ENCODE data around the gene CEP83.
A peak's percentile ranks its signal among the peaks of the same experiment; 100 is the strongest.

The CEP83 gene

GRCh38 chr12:94299846-94300245, 159.8 kb downstream of the CEP83 start:
- DNase-seq, result no peak

- no peak for DNase-seq
These were observed 161.7 kb downstream of the CEP83 start for GRCh38 chr12:94297876-94298505.

DNA sequence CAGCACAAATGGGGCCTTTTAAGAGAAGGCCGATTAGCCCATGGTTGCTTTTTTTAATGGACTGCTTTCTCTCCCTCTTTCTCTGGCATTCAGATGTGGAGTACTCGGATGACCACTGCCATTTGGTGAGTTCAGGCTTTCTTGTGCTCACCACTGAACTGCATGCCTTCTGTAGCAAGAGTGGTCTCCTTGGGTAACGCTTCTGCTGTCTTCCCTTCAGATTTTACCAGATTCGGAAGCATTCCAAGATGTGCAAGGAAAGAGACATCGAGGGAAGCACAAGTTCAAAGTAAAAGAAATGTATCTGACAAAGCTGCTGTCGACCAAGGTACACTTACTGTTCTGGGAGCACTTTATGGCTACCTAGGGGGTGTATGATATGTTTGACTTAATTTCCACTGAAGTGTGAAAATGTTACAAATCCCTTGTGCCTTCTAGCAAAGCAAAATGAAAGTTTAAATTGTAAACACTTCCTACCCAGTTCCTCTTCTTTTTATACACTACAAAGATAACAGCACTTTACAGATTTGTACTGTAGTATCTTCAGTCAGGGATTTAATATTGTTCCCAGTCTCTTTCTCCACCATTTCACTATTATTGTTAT, 162.5 kb downstream of the CEP83 start:
- DNase-seq, result no peak

GRCh38 chr12:94290353-94290752, 169.3 kb downstream of the CEP83 start:
- DNase-seq, result no peak

- DNase-seq, result no peak
These were observed 170.0 kb downstream of the CEP83 start for GRCh38 chr12:94289461-94290312.

- no peak for DNase-seq
These were observed 172.4 kb downstream of the CEP83 start for GRCh38 chr12:94287245-94287628.

DNA sequence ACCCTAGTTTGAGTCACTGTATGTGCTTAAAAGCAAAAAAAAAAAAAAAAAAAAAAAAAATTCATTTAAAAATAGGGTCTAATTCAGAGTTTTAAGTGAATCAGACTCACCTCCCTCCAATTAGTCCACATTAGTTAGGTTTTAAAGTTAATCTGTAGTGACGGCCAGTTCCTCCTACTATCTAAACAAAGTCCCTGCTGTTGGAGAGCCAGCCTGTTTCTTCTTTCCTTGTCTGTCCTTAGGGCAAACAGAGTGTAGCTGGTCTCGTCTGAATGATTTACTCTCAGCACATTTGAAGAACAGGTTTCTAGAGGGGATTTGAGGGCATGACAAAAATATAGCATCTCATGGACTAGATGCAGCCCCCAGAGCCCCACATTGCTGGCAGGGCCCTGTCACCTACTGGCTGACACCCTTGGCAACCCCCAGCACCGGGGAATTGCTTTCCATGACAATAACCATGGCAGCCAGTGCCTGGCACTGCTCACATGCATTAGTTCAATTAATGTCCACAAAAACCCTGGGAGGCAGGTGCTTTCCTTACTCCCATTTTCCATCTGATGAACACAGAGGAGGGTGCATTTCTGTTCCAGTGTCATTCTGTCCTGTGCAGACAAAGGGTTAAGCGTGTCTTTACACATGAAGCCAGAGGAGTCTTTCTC, 173.0 kb downstream of the CEP83 start:
- DNase-seq, result no peak

- DNase-seq, result no peak
These were observed 173.6 kb downstream of the CEP83 start for GRCh38 chr12:94285943-94286582.

DNA sequence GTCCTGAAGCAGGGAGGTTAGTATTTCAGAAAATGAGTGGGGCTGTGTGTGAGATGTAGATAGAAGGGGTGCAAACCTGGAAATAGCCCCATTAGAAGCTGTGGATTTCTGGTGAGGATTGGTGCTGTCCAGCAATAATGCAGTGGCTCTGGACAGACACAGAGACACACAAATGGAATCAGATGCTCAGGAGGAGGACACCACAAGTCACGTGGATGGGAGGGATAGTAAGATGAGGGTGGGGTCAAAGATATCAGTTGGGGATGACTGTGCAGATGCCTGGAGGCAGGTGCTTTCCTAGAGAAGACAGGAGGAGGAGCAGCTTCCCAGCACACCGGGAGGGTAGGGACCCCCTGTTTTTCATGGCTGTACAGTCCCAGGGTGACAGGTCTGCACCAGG, 174.8 kb downstream of the CEP83 start:
- no peak for DNase-seq

- DNase-seq, result no peak
These were observed 175.6 kb downstream of the CEP83 start for GRCh38 chr12:94284046-94284445.

DNA sequence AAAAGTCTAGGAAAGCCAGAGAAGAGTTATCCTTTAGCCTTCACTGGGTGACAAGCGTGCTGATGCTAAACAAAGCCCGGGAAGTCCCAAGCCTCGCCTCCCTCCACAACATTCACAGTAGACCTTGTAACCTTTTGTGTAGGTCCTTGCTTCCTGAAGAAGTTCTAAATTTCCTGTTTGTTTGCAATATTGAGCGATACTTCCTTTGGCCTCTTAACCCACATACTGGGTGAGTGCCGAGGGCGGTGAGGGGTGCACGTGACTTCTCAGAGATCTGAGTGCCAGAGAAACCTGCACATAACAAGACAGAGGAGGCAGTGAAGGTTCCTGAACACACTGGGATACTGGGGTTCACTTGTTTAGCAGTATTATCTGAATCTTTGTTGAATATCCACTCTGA, 177.0 kb downstream of the CEP83 start:
- no peak for DNase-seq

GRCh38 chr12:94280063-94280462, 179.6 kb downstream of the CEP83 start:
- DNase-seq, result no peak

DNA sequence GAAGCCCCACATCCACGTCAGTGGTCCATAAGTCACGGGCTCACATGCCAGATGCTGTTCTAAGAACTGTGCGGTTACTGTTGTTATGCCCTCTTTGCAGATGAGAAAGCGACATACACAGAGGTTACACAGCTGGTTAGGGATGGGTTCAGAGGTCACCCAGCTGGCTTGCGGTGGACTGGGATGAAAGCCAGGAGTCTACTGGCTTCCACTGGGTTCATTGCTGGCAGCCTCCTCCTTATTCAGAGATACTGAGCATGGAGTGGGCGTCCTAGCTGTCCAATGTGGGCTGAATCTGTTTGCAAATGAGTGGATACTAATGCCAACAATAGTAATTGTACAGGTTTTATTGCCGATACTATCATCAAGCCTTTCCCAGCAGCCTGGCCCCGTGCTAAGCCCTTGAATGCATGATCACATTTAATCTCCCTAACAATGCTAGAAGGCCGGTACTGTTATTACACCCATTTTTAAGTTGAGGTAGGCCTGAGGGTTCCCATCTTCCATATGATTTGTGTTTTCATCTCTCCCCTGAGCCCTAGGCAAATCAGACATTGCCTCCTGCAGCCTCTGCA, 182.2 kb downstream of the CEP83 start:
- no peak for DNase-seq

DNA sequence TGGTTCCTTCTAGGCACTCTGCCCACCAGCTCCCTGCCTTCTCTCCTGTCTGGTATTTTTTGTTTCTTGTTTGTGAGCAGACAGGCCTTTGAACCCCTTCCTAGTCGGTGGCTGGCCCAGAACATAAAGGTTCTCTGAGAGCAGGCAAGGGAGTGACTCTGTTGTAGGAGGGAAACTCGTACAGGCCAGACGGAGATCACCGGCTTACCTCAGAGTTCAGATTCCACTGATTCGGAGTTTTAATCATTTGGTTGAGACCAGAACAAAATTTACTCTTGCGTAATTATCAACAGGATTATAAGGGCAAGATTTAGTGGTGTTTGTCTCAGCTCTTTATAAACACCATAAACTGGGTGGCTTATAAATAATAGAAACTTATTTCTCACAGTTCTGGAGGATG, 182.9 kb downstream of the CEP83 start:
- DNase-seq, result no peak

- no peak for DNase-seq
These were observed 186.4 kb downstream of the CEP83 start for GRCh38 chr12:94273272-94273671.

- peak; percentile 42 for DNase-seq
These were observed 187.4 kb downstream of the CEP83 start for GRCh38 chr12:94272280-94272679.

DNA sequence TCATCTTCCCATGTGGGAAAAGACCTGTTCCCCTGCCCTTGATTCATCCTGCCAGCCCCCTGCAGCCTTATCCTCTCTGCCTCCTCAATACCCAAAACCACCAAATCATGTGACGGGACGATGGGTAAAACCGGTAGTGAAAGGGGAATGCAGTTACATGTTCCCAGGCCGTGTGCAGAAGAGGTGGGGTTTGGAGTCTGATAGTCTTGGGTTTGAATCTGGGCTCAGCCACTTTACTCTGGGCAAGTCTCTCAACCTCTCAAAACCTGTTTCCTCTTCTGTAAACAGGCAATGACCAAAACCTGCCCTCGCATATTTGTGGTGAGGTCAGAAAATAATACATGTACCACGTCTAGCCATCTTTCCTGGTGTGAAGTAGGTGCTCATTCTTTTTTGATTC, 188.3 kb downstream of the CEP83 start:
- DNase-seq, result peak; percentile 23

- DNase-seq, result no peak
These were observed 190.2 kb downstream of the CEP83 start for GRCh38 chr12:94269316-94269999.

DNA sequence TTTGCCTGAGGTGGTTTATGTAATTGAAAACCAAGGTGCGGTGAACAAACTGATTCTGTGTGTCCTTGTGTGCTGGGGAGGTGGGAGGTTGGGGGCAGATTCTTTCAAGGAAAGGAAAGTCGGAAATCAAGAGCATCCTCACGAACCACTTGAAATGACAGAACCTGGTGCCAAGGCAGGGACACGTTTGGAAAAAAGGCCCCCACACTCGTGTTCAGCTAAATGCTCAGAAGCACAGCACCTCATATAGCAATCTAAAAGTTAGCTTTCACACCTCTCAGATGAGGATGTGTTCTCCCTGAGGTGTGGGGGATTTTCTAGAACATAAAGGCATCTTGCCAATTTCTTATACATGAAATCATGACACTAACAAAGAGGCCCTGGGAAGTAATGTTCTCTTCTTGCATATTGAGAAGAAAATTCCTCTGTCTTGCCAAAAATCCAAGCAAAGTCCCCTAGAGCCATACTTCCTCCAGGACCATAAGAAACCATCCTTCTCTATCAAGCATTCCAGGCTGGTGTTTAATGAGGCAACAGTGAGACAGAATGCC, 191.7 kb downstream of the CEP83 start:
- no peak for DNase-seq

GRCh38 chr12:94267537-94267872, 192.2 kb downstream of the CEP83 start:
- no peak for DNase-seq

- peak; percentile 62 for DNase-seq
These were observed 192.7 kb downstream of the CEP83 start for GRCh38 chr12:94266796-94267536.
